ENCODE measurements around the gene CSGALNACT2.

The CSGALNACT2 gene

DNA sequence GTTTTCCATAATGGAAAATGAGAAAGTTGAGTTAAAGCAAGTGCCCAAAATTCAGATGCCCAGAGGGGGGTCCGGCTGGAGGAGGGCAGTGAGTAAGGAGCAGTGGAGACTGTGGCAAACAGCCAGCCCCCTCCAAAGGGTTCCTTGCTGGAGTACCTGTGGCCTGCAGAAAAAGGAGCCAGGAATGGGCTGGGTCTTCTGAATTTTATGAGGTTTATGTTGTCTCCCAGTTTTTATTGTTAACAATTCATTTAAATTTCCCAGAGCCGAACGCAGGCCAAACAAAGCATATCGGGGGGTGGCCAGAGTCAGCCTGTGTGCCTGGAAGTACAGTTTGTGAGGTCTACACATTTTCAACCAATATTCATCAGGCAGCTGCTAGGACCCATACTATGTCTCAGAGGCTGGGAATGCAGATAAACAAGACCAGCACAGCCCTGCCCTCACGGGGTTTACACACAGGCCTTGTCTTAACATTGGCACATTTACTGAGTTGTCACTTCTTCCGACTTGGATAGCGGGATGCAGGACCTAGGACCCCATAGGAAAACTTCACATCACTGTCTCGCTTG, 12.9 kb upstream of the CSGALNACT2 start:
- Histone ChIP-seq H3K9me3 (ENCODE audit: control insufficient read depth, insufficient read depth, low read length) (no peaks in the 10 kb centered on the region), H3K9ac (ENCODE audit: low read depth, low read length) (no peak overlapping the region), H3K36me3 (ENCODE audit: insufficient read depth, low read length) (no peaks in the 10 kb centered on the region; the same call in 1 of the 2 replicates), H3K4me1 (ENCODE audit: insufficient read depth, low read length) (peaks cover 2% of the 10 kb centered on the region; the same call in 1 of the 2 replicates)

DNA sequence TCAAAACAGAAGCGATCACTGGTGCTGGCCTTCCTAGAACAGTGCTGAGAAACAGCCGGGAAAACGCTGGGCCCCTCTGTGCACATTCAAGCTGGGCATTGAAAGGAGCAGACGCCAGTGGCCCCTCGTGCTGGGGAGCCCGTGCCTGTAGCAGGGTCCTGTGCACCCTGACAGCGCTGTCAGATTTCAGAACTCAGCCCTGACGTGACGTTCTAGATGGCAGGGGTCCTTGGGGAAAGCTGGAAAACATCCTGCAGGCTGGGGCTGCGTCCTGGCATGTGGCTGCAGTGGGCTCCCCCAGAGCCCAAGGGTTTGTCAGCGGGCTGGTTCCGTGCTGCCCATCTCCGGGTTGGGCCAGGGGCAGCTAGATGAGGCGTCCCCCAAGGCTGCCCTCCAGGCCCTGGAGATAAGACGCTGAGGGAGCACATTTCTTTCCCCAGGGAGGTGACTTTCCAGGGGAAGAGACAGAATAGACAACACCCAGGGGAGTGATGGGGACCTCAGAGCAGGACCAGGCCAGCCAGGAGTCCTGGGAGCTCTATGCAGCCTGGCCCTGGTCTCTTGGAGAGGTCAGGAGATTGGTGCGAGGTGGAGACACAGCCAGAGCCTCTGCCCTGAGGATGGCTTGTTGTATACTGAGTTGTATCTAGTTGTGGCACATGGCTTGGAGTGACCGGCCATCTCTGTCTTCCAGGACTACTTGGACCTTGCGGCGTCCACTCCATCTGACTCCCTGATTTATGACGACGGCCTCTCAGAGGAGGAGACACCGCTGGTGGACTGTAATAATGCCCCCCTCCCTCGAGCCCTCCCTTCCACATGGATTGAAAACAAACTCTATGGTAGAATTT, 12.1 kb upstream of the CSGALNACT2 start:
- Histone ChIP-seq H3K9ac (ENCODE audit: low read depth, low read length) (no peak overlapping the region), H3K36me3 (ENCODE audit: insufficient read depth, low read length) (no peaks in the 10 kb centered on the region; the same call in 1 of the 2 replicates), H3K9me3 (ENCODE audit: control insufficient read depth, insufficient read depth, low read length) (no peaks in the 10 kb centered on the region), H3K4me1 (ENCODE audit: insufficient read depth, low read length) (peaks cover 2% of the 10 kb centered on the region; the same call in 1 of the 2 replicates)

DNA sequence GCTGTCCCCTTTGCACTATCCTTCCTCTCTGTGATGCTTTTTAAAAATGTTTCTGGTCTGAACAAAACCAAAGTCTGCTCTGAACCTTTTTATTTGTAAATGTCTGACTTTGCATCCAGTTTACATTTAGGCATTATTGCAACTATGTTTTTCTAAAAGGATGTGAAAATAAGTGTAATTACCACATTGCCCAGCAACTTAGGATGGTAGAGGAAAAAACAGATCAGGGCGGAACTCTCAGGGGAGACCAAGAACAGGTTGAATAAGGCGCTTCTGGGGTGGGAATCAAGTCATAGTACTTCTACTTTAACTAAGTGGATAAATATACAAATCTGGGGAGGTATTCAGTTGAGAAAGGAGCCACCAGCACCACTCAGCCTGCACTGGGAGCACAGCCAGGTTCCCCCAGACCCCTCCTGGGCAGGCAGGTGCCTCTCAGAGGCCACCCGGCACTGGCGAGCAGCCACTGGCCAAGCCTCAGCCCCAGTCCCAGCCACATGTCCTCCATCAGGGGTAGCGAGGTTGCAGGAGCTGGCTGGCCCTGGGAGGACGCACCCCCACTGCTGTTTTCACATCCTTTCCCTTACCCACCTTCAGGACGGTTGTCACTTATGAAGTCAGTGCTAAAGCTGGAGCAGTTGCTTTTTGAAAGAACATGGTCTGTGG, 11.4 kb upstream of the CSGALNACT2 start:
- no peak overlapping the region for H3K9ac ChIP-seq (ENCODE audit: low read depth, low read length)
- H3K4me1 ChIP-seq (ENCODE audit: insufficient read depth, low read length), result peaks cover 2% of the 10 kb centered on the region; the same call in 1 of the 2 replicates

DNA sequence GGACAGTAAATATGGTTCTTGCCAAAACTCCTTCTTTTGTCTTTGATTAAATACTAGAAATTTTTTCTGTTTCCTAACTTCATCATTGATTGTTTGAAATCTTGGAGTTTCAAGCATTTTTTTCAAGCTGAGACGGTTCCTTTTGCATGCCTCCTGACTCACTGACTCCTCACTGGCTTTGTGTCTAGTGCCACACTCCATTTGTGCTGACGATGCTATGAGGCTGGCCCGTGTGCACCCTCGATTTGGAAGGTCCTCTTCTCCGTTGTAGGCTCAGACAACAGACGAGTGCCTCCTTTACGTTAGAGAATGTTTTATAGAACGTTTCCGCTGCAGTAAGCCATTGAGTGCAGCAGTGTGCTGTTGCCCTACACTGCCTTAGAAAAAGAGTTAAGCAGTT, 10.8 kb upstream of the CSGALNACT2 start:
- Histone ChIP-seq H3K4me1 (ENCODE audit: insufficient read depth, low read length) (peaks cover 2% of the 10 kb centered on the region; the same call in 1 of the 2 replicates), H3K36me3 (ENCODE audit: insufficient read depth, low read length) (no peaks in the 10 kb centered on the region; the same call in 1 of the 2 replicates), H3K9ac (ENCODE audit: low read depth, low read length) (no peak overlapping the region)

More for the DNA sequence above, 11.4 kb upstream of the CSGALNACT2 start:
- Histone ChIP-seq H3K9me3 (ENCODE audit: control insufficient read depth, insufficient read depth, low read length) (no peaks in the 10 kb centered on the region), H3K36me3 (ENCODE audit: insufficient read depth, low read length) (no peaks in the 10 kb centered on the region; the same call in 1 of the 2 replicates)

DNA sequence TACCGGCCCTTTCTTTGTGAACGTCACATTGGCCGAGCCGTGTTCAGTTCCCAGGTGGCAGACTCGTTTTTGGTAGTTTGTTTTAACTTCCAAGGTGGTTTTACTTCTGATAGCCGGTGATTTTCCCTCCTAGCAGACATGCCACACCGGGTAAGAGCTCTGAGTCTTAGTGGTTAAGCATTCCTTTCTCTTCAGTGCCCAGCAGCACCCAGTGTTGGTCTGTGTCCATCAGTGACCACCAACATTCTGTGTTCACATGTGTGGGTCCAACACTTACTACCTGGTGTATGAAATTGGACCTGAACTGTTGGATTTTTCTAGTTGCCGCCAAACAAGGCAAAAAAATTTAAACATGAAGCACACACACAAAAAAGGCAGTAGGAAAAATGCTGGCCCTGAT, 9.9 kb upstream of the CSGALNACT2 start:
- Histone ChIP-seq H3K9me3 (ENCODE audit: control insufficient read depth, insufficient read depth, low read length) (no peaks in the 10 kb centered on the region), H3K36me3 (ENCODE audit: insufficient read depth, low read length) (no peaks in the 10 kb centered on the region; the same call in 1 of the 2 replicates), H3K9ac (ENCODE audit: low read depth, low read length) (no peak overlapping the region), H3K4me1 (ENCODE audit: insufficient read depth, low read length) (peaks cover 2% of the 10 kb centered on the region; the same call in 1 of the 2 replicates)

More for the DNA sequence above, 10.8 kb upstream of the CSGALNACT2 start:
- H3K9me3 ChIP-seq (ENCODE audit: control insufficient read depth, insufficient read depth, low read length), result no peaks in the 10 kb centered on the region

DNA sequence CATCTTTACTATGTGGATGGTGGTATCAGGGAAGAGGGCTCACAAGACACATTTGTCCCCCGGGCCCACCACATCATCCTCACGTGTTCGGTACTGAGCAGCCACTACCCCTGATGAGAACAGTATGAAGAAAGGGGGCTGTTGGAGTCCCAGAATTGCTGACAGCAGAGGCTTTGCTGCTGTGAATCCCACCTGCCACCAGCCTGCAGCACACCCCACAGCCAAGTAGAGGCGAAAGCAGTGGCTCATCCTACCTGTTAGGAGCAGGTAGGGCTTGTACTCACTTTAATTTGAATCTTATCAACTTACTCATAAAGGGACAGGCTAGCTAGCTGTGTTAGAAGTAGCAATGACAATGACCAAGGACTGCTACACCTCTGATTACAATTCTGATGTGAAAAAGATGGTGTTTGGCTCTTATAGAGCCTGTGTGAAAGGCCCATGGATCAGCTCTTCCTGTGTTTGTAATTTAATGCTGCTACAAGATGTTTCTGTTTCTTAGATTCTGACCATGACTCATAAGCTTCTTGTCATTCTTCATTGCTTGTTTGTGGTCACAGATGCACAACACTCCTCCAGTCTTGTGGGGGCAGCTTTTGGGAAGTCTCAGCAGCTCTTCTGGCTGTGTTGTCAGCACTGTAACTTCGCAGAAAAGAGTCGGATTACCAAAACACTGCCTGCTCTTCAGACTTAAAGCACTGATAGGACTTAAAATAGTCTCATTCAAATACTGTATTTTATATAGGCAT, 9.1 kb upstream of the CSGALNACT2 start:
- Histone ChIP-seq H3K9me3 (ENCODE audit: control insufficient read depth, insufficient read depth, low read length) (no peaks in the 10 kb centered on the region), H3K4me1 (ENCODE audit: insufficient read depth, low read length) (peaks cover 2% of the 10 kb centered on the region; the same call in 1 of the 2 replicates), H3K36me3 (ENCODE audit: insufficient read depth, low read length) (no peaks in the 10 kb centered on the region; the same call in 1 of the 2 replicates), H3K9ac (ENCODE audit: low read depth, low read length) (no peak overlapping the region)

DNA sequence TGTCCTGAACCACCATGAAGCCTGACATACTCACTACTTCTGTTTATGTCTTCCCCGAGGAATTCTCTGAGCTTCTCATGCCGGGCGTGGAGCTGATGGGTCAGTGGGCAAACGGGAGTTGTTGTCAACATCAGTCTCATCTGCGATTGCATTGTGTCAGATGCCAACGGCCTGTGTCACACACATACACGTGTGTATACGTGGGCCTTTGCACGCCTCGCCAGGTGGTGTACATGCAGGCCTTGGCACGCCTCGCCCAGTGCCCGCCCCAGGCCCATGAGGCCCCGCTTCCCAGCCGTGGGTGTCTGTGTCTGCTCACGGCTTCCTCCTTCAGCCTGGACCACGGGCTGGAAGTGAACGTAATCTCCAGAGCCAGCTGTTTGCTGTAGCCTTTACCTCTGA, 7.5 kb upstream of the CSGALNACT2 start:
- no peaks in the 10 kb centered on the region; the same call in 1 of the 2 replicates for H3K36me3 ChIP-seq (ENCODE audit: insufficient read depth, low read length)
- peaks cover 2% of the 10 kb centered on the region; the same call in 1 of the 2 replicates for H3K4me1 ChIP-seq (ENCODE audit: insufficient read depth, low read length)
- H3K9me3 ChIP-seq (ENCODE audit: control insufficient read depth, insufficient read depth, low read length), result no peaks in the 10 kb centered on the region
- no peak overlapping the region for H3K9ac ChIP-seq (ENCODE audit: low read depth, low read length)

DNA sequence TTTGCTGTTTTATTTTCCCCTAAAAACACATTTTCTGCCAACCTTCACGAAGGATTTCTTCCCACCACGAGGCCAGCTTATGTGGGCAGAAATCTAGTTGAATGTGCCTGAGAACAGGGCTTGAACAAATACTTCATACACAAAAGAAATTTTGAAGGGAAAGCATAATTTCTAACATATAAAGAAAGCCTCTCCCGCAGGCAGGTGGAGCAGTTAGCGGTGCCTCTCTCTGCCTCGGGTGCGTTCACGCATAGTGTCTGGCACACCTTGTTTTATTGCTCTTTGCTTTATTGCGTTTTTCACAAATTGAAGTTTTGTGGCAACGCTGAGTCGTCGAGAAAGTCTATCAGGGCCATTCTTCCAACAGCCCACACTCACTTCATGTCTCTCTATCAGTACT, 7.0 kb upstream of the CSGALNACT2 start:
- Histone ChIP-seq H3K36me3 (ENCODE audit: insufficient read depth, low read length) (no peaks in the 10 kb centered on the region; the same call in 1 of the 2 replicates), H3K4me1 (ENCODE audit: insufficient read depth, low read length) (peaks cover 2% of the 10 kb centered on the region; the same call in 1 of the 2 replicates), H3K9me3 (ENCODE audit: control insufficient read depth, insufficient read depth, low read length) (no peaks in the 10 kb centered on the region), H3K9ac (ENCODE audit: low read depth, low read length) (no peak overlapping the region)

DNA sequence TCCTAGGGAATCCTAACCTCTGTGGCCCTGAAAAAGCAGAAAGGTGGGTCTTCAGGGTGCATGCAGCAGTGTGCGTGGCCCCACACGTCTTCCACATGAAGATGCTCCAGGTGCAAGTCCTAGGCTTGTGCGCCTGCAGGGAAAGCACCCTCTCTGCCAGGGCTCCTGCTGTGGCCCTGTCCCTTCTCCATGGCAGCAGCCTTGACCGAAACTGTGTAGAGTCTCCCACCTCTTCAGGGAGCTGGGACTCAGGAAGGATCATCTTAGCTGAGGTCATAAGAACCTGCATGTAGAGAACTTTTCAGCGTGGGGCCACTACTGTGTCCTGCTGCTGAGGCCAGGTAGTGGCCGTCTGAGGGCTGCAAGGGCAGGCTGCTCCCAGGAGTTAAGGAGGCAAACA, 6.3 kb upstream of the CSGALNACT2 start:
- Histone ChIP-seq H3K9me3 (ENCODE audit: control insufficient read depth, insufficient read depth, low read length) (no peaks in the 10 kb centered on the region), H3K9ac (ENCODE audit: low read depth, low read length) (no peak overlapping the region), H3K4me1 (ENCODE audit: insufficient read depth, low read length) (peaks cover 2% of the 10 kb centered on the region; the same call in 1 of the 2 replicates), H3K36me3 (ENCODE audit: insufficient read depth, low read length) (no peaks in the 10 kb centered on the region; the same call in 1 of the 2 replicates)

DNA sequence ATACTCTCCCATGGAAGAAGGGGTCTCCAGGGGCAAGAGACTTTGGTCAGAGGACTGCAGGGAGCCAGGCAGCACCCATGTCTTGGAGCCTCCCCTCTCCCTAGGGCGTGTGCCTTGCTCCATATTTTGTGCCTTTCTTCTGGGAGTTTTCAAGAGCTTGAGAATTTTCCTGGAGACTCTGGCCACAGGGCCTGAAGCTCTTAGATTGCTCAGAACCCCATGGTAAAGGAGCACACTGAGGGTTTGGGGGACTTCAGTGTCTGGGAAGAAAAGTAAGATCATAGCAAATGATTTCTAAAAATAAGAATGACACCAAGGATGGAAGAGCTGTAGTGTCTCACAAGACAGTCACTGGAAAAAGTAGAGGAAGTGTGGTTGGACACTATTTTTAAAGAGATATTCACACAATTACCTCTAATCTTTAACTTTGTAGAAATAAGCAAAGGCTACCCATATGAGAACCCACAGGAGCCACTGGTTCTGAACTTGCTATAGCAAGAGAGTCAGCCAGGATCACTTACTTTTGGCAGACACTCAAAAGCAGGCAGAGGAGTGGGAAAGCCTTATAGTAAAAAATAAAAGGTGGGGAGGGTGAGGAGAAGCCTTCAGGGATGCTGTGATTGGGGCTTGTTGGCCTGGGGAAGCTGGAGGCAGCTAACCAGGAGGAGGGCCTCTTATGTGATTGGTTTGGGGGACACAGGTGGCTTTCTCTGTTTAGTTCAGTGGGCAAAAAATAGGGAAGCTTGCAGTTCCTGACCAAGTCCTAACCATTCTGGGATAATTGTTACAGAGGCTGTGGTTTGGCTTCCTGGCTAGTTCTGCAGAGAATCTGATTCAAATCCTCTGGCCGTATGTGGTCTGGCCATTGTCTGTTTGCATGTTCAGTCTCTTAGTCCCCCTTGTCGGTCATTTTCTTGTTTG, 5.1 kb upstream of the CSGALNACT2 start:
- no peak overlapping the region for H3K9ac ChIP-seq (ENCODE audit: low read depth, low read length)
- H3K36me3 ChIP-seq (ENCODE audit: insufficient read depth, low read length), result no peaks in the 10 kb centered on the region
- H3K4me1 ChIP-seq (ENCODE audit: insufficient read depth, low read length), result peaks cover 2% of the 10 kb centered on the region; the same call in 1 of the 2 replicates
- H3K9me3 ChIP-seq (ENCODE audit: control insufficient read depth, insufficient read depth, low read length), result no peaks in the 10 kb centered on the region

DNA sequence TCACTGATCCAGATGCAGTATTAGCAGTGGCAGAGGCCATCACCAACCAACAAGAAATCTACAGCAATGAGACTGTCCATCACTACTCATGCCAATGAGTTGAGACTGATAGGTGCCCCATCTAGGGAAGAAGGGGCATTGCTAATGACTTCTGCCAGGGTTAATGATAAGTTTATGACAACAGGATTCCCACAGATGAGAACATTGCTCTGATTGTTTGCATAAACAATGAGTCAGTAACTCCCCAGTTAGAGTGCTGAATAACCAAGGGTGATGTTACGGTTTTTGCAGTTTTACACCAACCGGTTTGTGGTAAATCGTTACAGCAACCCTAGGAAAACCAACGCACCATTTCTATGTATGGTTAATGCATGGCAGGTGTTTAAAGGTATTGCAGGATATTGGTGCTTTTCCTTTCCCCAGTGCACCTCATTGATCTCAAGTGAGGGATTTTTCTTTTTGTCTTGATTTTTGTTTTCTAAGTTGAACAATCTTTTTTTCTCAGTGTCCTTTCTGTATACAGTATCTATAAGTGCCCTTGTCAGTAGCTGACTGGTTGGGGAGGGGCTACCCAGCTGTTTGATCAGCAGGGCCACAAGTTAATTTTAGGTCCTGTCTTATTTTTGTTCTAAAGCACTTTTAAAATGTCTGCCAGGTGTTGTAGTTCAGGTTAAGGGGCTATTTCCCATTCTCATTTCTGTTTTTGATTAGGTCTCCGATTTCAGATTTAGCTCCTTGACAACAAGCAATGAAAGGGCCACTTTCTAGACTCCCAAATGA, 3.9 kb upstream of the CSGALNACT2 start:
- no peaks in the 10 kb centered on the region; the same call in 1 of the 2 replicates for H3K4me1 ChIP-seq (ENCODE audit: insufficient read depth, low read length)
- H3K9ac ChIP-seq (ENCODE audit: low read depth, low read length), result no peak overlapping the region
- H3K9me3 ChIP-seq (ENCODE audit: control insufficient read depth, insufficient read depth, low read length), result no peaks in the 10 kb centered on the region
- no peaks in the 10 kb centered on the region for H3K36me3 ChIP-seq (ENCODE audit: insufficient read depth, low read length)

DNA sequence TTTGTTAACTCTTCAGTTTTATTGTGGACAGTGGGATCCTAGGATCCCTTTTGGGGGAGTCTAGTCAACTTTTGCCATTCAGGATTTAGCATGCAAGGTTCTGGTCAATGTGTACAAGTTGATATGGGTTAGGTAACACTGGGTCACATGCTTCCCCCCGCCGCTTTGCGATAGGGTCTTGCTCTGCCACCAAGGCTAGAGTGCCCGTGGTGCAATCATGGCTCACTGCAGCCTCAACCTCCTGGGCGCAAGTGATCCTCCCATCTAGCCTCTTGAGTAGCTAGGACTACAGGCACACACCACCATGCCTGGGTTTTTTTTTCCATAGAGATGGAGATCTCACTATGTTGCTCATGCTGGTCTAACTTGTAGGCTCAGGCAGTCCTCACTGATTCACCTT, 3.2 kb upstream of the CSGALNACT2 start:
- no peaks in the 10 kb centered on the region for H3K36me3 ChIP-seq (ENCODE audit: insufficient read depth, low read length)
- no peaks in the 10 kb centered on the region for H3K4me1 ChIP-seq (ENCODE audit: insufficient read depth, low read length)
- H3K9ac ChIP-seq (ENCODE audit: low read depth, low read length), result no peak overlapping the region
- H3K9me3 ChIP-seq (ENCODE audit: control insufficient read depth, insufficient read depth, low read length), result no peaks in the 10 kb centered on the region

All from ES-I3 (cell line).